ENCODE data around the gene TGIF1.

Gene TGIF1

DNA sequence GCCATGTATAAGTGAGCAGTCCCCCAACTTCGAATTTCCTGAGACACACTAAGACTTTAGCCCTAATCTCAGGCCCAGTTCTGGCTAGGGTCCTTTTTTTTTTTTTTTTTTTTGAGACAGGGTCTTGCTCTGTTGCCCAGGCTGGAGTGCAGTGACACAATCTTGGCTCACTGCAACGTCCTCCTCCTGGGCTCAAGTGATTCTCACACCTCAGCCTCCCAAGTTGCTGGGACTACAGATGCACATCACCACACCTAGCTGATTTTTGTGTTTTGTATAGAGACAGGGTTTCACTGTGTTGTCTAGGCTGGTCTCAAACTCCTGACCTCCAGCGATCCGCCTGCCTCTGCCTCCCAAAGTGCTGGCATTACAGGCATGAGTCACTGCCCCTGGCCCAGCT, 23.9 kb upstream of the TGIF1 start:
- ChIA-PET CTCF (no interaction called here), POLR2A (no interaction called here)
- DNase-seq (ENCODE audit: extremely low spot score): no peak
- TF ChIP-seq CTBP1 (IDR thresholded peaks at IDR 0.05; ENCODE audit: borderline replicate concordance) (no peak), SUZ12 (IDR thresholded peaks at IDR 0.05) (no peak), L3MBTL2 (conservative IDR thresholded peaks at IDR 0.05) (no peak), FOXK2 (IDR thresholded peaks at IDR 0.05) (no peak), ARNT (IDR thresholded peaks at IDR 0.05) (no peak), PKNOX1 (IDR thresholded peaks at IDR 0.05) (no peak), ELF4 (IDR thresholded peaks at IDR 0.05) (no peak), FOXA1 (IDR thresholded peaks at IDR 0.05) (no peak), NFRKB (IDR thresholded peaks at IDR 0.05) (no peak)

- TF ChIP-seq HDGF (IDR thresholded peaks at IDR 0.05; ENCODE audit: borderline replicate concordance): no peak
- no peak for TF ChIP-seq TARDBP (IDR thresholded peaks at IDR 0.05)
- TF ChIP-seq BHLHE40 (IDR thresholded peaks at IDR 0.05; ENCODE audit: borderline replicate concordance): no peak
- CTCF ChIA-PET: no interaction called here
- POLR2A ChIA-PET: no interaction called here
- DNase-seq (ENCODE audit: extremely low spot score): no peak
Observed at GRCh38 chr18:3427944-3428343, 22.0 kb upstream of the TGIF1 start.

- CTCF ChIA-PET: no interaction called here
- DNase-seq (ENCODE audit: extremely low spot score): no peak
- TF ChIP-seq ARNT (IDR thresholded peaks at IDR 0.05): no peak
- TF ChIP-seq FOXM1 (IDR thresholded peaks at IDR 0.05; ENCODE audit: borderline replicate concordance): no peak
- no peak for TF ChIP-seq BHLHE40 (IDR thresholded peaks at IDR 0.05; ENCODE audit: borderline replicate concordance)
- no peak for TF ChIP-seq ELF4 (IDR thresholded peaks at IDR 0.05)
- no peak for TF ChIP-seq PKNOX1 (IDR thresholded peaks at IDR 0.05)
- TF ChIP-seq NFRKB (IDR thresholded peaks at IDR 0.05): no peak
- TF ChIP-seq ZNF384 (IDR thresholded peaks at IDR 0.05): no peak
- TF ChIP-seq L3MBTL2 (conservative IDR thresholded peaks at IDR 0.05): no peak
- TF ChIP-seq SP1 (IDR thresholded peaks at IDR 0.05): no peak
- TF ChIP-seq TARDBP (IDR thresholded peaks at IDR 0.05): no peak
- no peak for TF ChIP-seq FOXA1 (IDR thresholded peaks at IDR 0.05)
- no peak for TF ChIP-seq FOXK2 (IDR thresholded peaks at IDR 0.05)
- no peak for TF ChIP-seq LEF1 (IDR thresholded peaks at IDR 0.05; ENCODE audit: borderline replicate concordance)
- TF ChIP-seq SUZ12 (IDR thresholded peaks at IDR 0.05): no peak
- no peak for TF ChIP-seq CTBP1 (IDR thresholded peaks at IDR 0.05; ENCODE audit: borderline replicate concordance)
- TF ChIP-seq HDGF (IDR thresholded peaks at IDR 0.05; ENCODE audit: borderline replicate concordance): no peak
- POLR2A ChIA-PET: no interaction called here
Observed at GRCh38 chr18:3429121-3429520, 20.9 kb upstream of the TGIF1 start.

DNA sequence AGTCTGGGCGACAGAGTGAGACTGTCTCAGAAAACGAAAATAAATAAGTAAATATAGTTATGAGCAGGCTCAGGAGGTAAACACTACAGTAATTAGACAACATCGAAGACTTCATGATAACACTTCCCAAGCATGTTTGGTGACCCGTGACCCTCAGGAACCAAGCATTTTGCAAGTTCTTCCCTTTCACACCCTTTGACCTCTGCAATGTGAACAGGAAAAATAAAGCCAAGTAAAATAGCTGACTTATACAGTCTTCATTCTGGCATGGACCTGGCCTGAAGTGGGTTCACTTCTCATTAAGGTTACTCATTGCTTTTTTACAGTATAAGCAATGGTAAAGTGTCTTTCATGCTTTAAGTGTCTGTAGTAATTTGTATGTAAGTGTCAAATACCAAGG, 15.3 kb upstream of the TGIF1 start:
- POLR2A ChIA-PET: no interaction called here
- CTCF ChIA-PET: no interaction called here
- no peak for DNase-seq (ENCODE audit: extremely low spot score)
- no peak for TF ChIP-seq ARNT (IDR thresholded peaks at IDR 0.05)

DNA sequence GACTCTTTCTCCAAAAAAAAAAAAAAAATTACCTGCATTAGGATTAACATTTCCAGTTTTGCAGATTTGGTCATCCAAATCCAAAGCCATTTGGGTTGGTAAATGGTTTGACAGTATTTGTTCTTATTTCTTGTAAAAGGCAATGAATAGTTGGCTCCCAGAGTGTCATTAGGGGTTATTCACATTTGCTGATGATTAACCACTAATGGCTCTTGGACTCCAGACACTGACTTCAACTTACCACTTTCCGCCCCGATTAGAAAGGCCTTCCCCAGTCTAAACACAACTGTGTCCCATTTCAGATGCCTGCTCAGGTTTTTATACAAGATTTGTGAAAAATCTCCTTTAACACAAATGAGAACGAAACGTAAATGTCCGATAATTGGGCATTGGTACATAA, 9.6 kb upstream of the TGIF1 start:
- no peak for DNase-seq (ENCODE audit: extremely low spot score)
- CTCF ChIA-PET: no interaction called here
- POLR2A ChIA-PET: no interaction called here
- TF ChIP-seq FOXA1 (IDR thresholded peaks at IDR 0.05): no peak
- no peak for TF ChIP-seq SP1 (IDR thresholded peaks at IDR 0.05)
- no peak for TF ChIP-seq HDGF (IDR thresholded peaks at IDR 0.05; ENCODE audit: borderline replicate concordance)
- no peak for TF ChIP-seq CTBP1 (IDR thresholded peaks at IDR 0.05; ENCODE audit: borderline replicate concordance)
- TF ChIP-seq ZNF384 (IDR thresholded peaks at IDR 0.05): no peak
- TF ChIP-seq ARNT (IDR thresholded peaks at IDR 0.05): no peak
- TF ChIP-seq L3MBTL2 (conservative IDR thresholded peaks at IDR 0.05): no peak
- no peak for TF ChIP-seq BHLHE40 (IDR thresholded peaks at IDR 0.05; ENCODE audit: borderline replicate concordance)
- no peak for TF ChIP-seq ELF4 (IDR thresholded peaks at IDR 0.05)
- TF ChIP-seq FOXM1 (IDR thresholded peaks at IDR 0.05; ENCODE audit: borderline replicate concordance): no peak
- no peak for TF ChIP-seq LEF1 (IDR thresholded peaks at IDR 0.05; ENCODE audit: borderline replicate concordance)

- CTCF ChIA-PET: no interaction called here
- DNase-seq (ENCODE audit: extremely low spot score): no peak
- POLR2A ChIA-PET: no interaction called here
- TF ChIP-seq LEF1 (IDR thresholded peaks at IDR 0.05; ENCODE audit: borderline replicate concordance) (no peak), ELF4 (IDR thresholded peaks at IDR 0.05) (no peak), TARDBP (IDR thresholded peaks at IDR 0.05) (no peak), CTBP1 (IDR thresholded peaks at IDR 0.05; ENCODE audit: borderline replicate concordance) (no peak), FOXK2 (IDR thresholded peaks at IDR 0.05) (no peak), SP1 (IDR thresholded peaks at IDR 0.05) (no peak), PKNOX1 (IDR thresholded peaks at IDR 0.05) (no peak), SUZ12 (IDR thresholded peaks at IDR 0.05) (no peak)
Observed at GRCh38 chr18:3441290-3441689, 8.7 kb upstream of the TGIF1 start.

DNA sequence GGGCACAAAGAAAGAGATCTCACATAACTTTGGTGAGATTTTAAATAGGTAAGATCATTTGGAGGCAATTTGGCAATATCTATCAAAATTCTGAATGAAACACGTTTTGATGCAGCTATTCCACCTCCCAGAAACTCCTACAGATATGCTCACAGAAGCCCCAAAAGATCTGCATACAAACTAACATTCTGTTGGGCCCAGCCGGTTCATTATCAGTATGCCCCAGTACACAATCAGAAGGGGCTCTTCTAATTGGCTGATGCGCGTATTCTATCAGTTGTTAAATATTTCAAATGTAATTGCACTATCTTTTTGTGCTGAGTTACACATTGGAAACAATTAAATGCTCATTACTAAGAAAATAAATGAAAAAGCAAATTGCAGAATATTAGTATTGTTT, 7.1 kb upstream of the TGIF1 start:
- ChIA-PET POLR2A (no interaction called here), CTCF (no interaction called here)
- DNase-seq (ENCODE audit: extremely low spot score): no peak
- TF ChIP-seq SUZ12 (IDR thresholded peaks at IDR 0.05): no peak
- TF ChIP-seq TARDBP (IDR thresholded peaks at IDR 0.05): no peak
- no peak for TF ChIP-seq ZNF384 (IDR thresholded peaks at IDR 0.05)
- TF ChIP-seq PKNOX1 (IDR thresholded peaks at IDR 0.05): no peak
- TF ChIP-seq LEF1 (IDR thresholded peaks at IDR 0.05; ENCODE audit: borderline replicate concordance): no peak
- TF ChIP-seq FOXK2 (IDR thresholded peaks at IDR 0.05): no peak
- no peak for TF ChIP-seq CTBP1 (IDR thresholded peaks at IDR 0.05; ENCODE audit: borderline replicate concordance)
- TF ChIP-seq L3MBTL2 (conservative IDR thresholded peaks at IDR 0.05): no peak
- no peak for TF ChIP-seq ARNT (IDR thresholded peaks at IDR 0.05)

All from HEK293T (cell line).